OCI-LY3 (cell line): ENCODE data around the gene GGTA1.

Source experiments
- CTCF ChIP-seq: fragments of 200-600, 300-600 bp; sonication (generic); IDR thresholded peaks from 2 replicates; pipeline ENCODE4 v1.5.1; 2014; ENCODE audit warnings: antibody characterized with exemption, low read length, low read depth
- EZH2phosphoT487 ChIP-seq: fragments of 200-600 bp; shearing (Covaris generic); IDR thresholded peaks from 2 replicates; pipeline ENCODE4 v1.6.1; 2018; ENCODE audit warnings: antibody characterized with exemption, mixed run types, low read depth

- no peak for TF ChIP-seq CTCF
- TF ChIP-seq EZH2phosphoT487, result no peak
Observed at GRCh38 chr9:121466142-121466541, 33.5 kb downstream of the GGTA1 start.
